Subcutaneous abdominal adipose tissue (tissue), 5 donors: Measurements from ENCODE around the gene UBE3D.

Source experiments
- H3K27ac ChIP-seq: one replicate; pipeline ENCODE4 v1.7.0; 2013; ENCODE audit warnings: low read depth, mild to moderate bottlenecking, inconsistent platforms, low read length, moderate library complexity
- H3K27me3 ChIP-seq, 5 donors: one replicate each; pipeline ENCODE4 v1.7.0; 2013; ENCODE audit warnings: low read length in 5 of 5, inconsistent platforms in 1 of 5; ENCODE audit not compliant: control insufficient read depth in 5 of 5, insufficient read depth in 4 of 5
- H3K36me3 ChIP-seq, 5 donors: one replicate each; pipeline ENCODE4 v1.7.0; 2013; ENCODE audit warnings: low read length in 5 of 5; ENCODE audit not compliant: control insufficient read depth in 5 of 5, insufficient read depth in 5 of 5
- H3K4me1 ChIP-seq, 5 donors: one replicate each; pipeline ENCODE4 v1.7.0; 2013; ENCODE audit warnings: low read length in 5 of 5, mild to moderate bottlenecking in 3 of 5, moderate library complexity in 1 of 5; ENCODE audit not compliant: control insufficient read depth in 5 of 5, insufficient read depth in 5 of 5
- H3K4me3 ChIP-seq, 5 donors: one replicate each; pipeline ENCODE4 v1.7.0; 2013; ENCODE audit warnings: low read length in 5 of 5, low read depth in 1 of 5
- H3K9ac ChIP-seq, 5 donors: one replicate each; pipeline ENCODE4 v1.7.0; 2013; ENCODE audit warnings: low read length in 5 of 5, mild to moderate bottlenecking in 4 of 5, moderate library complexity in 3 of 5
- H3K9me3 ChIP-seq, 5 donors: one replicate each; pipeline ENCODE4 v1.7.0; 2013; ENCODE audit warnings: low read length in 5 of 5; ENCODE audit not compliant: control insufficient read depth in 5 of 5
- donor health status: healthy.
- donor health status: healthy.
- donor health status: healthy.
- donor health status: healthy.
- donor health status: healthy.

The UBE3D gene

DNA sequence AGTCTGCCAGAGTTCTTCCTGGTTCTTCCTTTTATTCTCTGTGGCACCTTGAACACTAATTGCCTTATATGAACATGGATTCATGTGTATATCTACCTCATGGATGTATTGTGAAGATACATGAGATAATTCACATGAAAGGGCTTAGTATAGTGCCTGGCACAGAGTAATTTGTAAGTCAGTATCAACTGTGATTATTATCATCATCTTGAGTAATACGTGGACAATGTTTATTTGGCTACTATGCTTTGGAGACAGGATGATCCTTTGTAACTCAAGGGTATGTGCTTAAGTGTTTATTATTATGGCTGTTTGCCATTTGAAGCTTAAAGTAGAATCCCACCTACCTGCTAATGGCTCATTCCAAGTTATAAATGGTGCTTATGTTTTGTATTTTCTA is 17.8 kb upstream of the UBE3D start:
- H3K27me3 ChIP-seq: no peaks in the 10 kb centered on the region
- H3K9me3 ChIP-seq: no peaks in the 10 kb centered on the region
- no peaks in the 10 kb centered on the region for H3K36me3 ChIP-seq
- no peak overlapping the region for H3K4me3 ChIP-seq
- H3K27ac ChIP-seq: no peak overlapping the region
- no peak overlapping the region for H3K9ac ChIP-seq
- H3K4me1 ChIP-seq: no peaks in the 10 kb centered on the region

DNA sequence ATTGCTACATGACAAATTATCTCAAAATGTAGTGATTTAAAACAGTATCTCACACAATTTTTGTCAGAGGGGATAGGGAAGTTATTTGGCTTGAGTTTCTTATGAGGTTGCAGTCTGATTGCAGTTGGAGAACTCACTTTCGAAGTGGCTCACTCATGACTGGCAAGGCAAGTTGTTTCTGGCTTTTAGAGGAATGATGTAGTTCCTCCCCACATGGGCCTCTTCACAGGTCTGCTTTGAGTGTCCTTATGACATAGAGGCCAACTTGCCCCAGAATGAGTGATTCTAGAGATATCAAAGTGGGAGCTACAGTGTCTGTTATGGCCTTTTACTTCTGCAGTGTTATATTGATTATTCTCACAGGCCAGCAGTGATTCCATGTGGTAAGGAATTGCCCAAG is 8.0 kb upstream of the UBE3D start:
- Histone ChIP-seq H3K4me1 (peaks cover 0 to 10% (median 7%) of the 10 kb centered on the region in 5 donors), H3K27ac (no peak overlapping the region)

DNA sequence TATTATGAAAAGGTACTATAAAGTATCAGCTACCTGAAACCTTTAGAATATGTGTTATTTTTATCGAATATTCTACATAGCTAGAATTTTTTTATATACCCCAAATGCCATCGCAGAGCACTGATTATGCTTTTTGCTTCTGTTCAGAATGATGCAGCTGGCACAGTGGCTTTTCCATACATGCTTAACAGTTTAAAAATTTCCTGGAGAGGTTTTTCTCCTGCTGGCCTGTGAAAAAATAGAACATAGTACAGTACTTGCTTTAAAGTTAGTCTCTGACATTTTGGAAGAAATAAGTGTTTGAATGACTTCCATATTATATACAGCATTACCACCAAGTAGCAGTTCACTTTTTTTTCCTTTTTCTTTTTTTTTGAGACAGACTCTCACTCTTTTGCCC is 7.1 kb upstream of the UBE3D start:
- H3K27me3 ChIP-seq: no peaks in the 10 kb centered on the region
- H3K4me1 ChIP-seq: peaks cover 0 to 17% (median 14%) of the 10 kb centered on the region in 5 donors
- no peak overlapping the region for H3K9ac ChIP-seq
- no peak overlapping the region for H3K27ac ChIP-seq
- H3K36me3 ChIP-seq: peaks cover 0 to 4% (median 0%) of the 10 kb centered on the region in 5 donors
- H3K9me3 ChIP-seq: no peaks in the 10 kb centered on the region
- no peak overlapping the region for H3K4me3 ChIP-seq

More for the DNA sequence above, 8.0 kb upstream of the UBE3D start:
- Histone ChIP-seq H3K4me3 (no peak overlapping the region), H3K36me3 (peaks cover 0 to 4% (median 0%) of the 10 kb centered on the region in 5 donors), H3K9me3 (no peaks in the 10 kb centered on the region), H3K27me3 (no peaks in the 10 kb centered on the region), H3K9ac (no peak overlapping the region)

DNA sequence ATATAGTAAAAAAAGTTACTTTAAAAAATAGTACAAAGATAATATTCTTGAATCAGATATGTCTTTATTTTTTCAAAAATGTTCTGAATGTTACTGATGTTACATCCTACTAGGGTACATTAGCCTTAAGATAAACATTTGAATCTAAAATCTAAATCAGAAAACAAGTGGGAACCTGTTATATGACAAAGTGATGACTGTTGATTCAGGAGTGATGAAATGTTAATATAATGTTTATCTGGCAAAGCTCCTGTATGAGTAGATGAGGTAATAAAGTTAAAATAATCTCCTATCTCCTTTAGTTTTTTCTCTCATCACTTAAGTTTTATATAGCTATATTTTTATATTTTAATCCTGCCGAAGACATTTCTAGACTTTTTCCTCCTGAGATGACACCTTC is 6.1 kb upstream of the UBE3D start:
- peak overlapping the region in 1 of 5 donors; percentile 36 for H3K9ac ChIP-seq
- no peak overlapping the region for H3K4me3 ChIP-seq
- peaks cover 0 to 4% (median 0%) of the 10 kb centered on the region in 5 donors for H3K36me3 ChIP-seq
- no peaks in the 10 kb centered on the region for H3K27me3 ChIP-seq
- H3K9me3 ChIP-seq: no peaks in the 10 kb centered on the region
- H3K4me1 ChIP-seq: peaks cover 0 to 17% (median 14%) of the 10 kb centered on the region in 5 donors
- H3K27ac ChIP-seq: no peak overlapping the region

DNA sequence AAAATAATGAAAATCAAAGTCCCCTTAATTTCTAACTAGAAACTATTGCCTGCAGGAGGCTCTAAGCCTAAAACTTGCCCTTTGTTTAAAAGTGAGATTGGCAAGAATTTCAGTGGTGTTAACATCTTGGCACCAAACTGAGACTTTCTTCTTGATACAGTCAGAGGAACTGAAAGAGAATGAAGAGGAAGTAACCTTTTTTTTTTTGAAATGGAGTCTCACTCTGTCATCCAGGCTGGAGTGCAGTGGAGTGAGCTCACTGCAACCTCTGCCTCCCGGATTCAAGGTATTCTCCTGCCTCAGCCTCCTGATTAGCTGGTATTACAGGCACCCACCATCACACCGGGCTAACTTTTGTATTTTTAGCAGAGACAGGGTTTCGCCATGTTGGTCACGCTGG is 5.4 kb upstream of the UBE3D start:
- H3K27ac ChIP-seq: peak overlapping the region; percentile 20
- H3K4me3 ChIP-seq: peak overlapping the region in 1 of 5 donors; percentile 1
- no peaks in the 10 kb centered on the region for H3K9me3 ChIP-seq
- H3K9ac ChIP-seq: no peak overlapping the region
- H3K36me3 ChIP-seq: peaks cover 0 to 4% (median 0%) of the 10 kb centered on the region in 5 donors
- H3K27me3 ChIP-seq: no peaks in the 10 kb centered on the region
- H3K4me1 ChIP-seq: peaks cover 0 to 18% (median 14%) of the 10 kb centered on the region in 5 donors

DNA sequence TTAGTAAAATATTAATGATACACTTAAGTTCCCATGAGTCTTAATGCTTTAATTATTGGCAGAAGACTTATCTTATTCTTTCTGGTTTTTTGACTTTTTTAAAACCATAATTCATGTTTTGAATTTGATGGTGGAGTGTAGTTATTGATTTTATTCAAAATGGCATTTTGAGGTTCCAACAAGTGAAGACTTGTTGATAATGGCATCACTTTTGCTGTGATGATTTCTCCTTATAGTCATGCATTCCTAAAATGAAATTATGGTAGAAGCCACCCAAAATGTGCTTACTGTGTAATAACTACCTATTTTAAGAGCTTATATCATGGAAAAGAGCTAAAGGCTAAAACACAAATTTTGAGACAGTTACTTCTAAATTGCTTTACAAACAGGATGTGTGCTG is 4.0 kb upstream of the UBE3D start:
- Histone ChIP-seq H3K4me3 (no peak overlapping the region), H3K9ac (peak overlapping the region in 2 of 5 donors; percentile 30 to 92), H3K36me3 (no peaks in the 10 kb centered on the region), H3K4me1 (peaks cover 0 to 27% (median 26%) of the 10 kb centered on the region in 5 donors), H3K27ac (no peak overlapping the region), H3K9me3 (no peaks in the 10 kb centered on the region), H3K27me3 (no peaks in the 10 kb centered on the region)

DNA sequence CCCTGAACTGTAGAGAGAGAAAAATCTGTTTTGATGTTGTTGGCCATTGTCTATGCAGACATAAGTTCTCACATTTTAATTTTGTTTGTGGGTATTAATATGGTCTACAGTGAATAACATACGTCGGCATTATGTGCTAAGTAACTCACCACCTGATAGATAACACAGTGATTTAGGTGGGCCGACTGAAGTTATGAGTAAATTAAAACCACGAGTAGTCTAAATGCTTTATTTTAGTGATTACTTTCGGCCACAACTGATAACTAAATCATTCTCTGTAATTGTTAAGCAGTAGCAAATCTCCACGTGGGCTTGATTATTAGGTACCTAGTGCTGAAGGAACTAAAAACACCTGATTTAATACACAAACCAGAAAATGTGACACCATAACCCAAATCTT is 3.0 kb upstream of the UBE3D start:
- Histone ChIP-seq H3K36me3 (no peaks in the 10 kb centered on the region), H3K4me1 (peaks cover 0 to 30% (median 29%) of the 10 kb centered on the region in 5 donors), H3K9me3 (no peaks in the 10 kb centered on the region), H3K9ac (peak overlapping the region; percentile 56 to 95 (median 93)), H3K27me3 (no peaks in the 10 kb centered on the region), H3K27ac (peak overlapping the region; percentile 78), H3K4me3 (peak overlapping the region; percentile 86 to 97 (median 88))

DNA sequence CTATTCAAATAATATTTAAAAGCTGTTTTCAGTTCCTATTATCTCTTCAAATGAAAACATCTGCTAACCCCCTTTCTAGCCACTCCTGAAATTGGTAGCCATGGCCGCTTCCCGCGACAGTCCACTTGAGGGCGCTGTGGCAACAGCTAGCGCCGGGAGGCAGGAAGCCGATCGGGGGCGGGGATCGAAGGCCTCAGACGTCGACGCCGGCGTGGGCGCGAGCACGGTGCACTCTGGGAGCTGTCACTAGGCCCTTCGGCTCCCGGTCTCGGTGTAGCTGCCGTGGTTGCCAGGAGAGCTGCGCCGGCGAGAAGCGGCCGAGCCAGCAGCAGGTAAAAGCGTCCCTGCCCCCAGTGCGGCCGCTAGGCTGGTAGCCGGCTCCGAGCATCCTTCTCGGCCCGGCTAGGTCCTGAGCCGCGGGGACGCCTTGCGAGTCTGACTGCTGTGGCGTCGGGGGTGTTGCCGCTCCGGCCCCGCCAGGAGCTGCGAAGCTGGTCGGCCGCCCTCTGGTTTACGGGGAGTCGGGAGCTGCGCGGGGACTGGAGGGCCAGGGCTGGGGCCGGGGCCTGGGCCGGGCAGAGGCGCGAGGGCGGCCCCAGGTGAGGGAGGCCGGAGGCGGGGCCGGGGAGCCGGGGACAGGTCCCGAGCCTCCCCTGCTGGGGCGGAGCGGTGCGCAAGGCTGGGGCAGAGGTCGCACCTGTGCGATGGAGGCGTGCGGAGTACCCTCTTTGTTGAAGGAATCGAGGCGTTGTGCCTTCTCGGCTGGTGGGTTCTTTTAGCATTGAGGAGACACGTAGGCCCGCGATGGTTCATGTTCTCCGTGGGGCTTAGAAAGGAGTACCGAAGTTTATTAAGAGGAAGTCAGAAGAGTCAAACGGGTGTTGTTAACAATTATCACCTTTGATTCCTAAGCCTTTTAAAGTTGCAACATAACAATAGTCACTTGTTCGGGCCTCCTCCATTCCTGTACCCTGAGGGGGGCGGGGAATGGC is 2.1 kb upstream of the UBE3D start, which contains the start of gene DOP1A:
Gene DOP1A, plus strand, starts transcription at position 224 of the 992 bp plus-strand sequence. CDS start 29,307 bp downstream, outside the sequence.
- Histone ChIP-seq H3K4me3 (peak within 1 kb of the TSS; percentile 86 to 97 (median 88)), H3K36me3 (no peaks in the 10 kb centered on the region), H3K9ac (peak within 1 kb of the TSS; percentile 56 to 95 (median 93)), H3K4me1 (peaks cover 0 to 30% (median 29%) of the 10 kb centered on the region in 5 donors), H3K27me3 (no peaks in the 10 kb centered on the region), H3K9me3 (no peaks in the 10 kb centered on the region), H3K27ac (peak within 1 kb of the TSS; percentile 78)

DNA sequence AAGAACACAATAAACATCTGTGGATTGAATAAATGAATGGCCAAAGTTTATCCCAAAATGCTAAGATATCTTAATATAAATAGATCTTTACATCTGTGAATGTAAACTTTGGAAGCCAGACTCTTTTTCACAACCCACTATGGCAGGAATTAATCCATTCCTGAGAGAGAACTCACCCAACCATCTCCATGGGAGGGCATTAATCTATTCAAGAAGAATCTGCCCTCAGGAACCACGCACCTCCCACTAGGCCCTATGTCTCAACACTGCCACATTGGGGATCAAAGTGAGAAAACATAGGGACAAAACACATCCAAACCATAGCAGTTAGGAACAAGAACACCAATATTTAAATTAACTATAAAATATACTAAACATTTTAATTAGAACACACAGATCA is 3.4 kb downstream of the UBE3D start:
- Histone ChIP-seq H3K36me3 (no peaks in the 10 kb centered on the region), H3K4me3 (no peak overlapping the region), H3K27me3 (no peaks in the 10 kb centered on the region), H3K4me1 (peaks cover 0 to 16% (median 11%) of the 10 kb centered on the region in 5 donors), H3K9ac (no peak overlapping the region), H3K27ac (no peak overlapping the region), H3K9me3 (no peaks in the 10 kb centered on the region)

DNA sequence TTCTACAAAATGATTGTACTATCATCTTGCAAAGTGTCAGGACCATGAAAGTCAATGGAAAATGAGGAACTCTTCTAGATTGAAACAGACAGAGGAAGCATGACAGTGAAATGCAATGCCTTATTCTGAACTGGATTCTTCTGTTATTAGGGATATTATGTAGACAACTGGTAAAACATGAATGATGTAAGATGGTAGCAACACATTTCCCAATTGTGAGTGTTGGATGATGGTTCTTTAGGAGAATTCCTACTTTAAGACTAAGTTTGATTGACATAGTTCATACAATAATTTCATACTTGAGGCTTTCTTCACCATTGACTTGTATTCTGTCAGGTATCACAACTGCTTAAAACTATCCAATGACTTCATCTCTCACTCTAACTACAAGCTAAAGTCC is 4.5 kb downstream of the UBE3D start:
- H3K9me3 ChIP-seq: no peaks in the 10 kb centered on the region
- no peak overlapping the region for H3K4me3 ChIP-seq
- H3K9ac ChIP-seq: no peak overlapping the region
- H3K36me3 ChIP-seq: peaks cover 0 to 5% (median 0%) of the 10 kb centered on the region in 5 donors
- no peak overlapping the region for H3K27ac ChIP-seq
- no peaks in the 10 kb centered on the region for H3K27me3 ChIP-seq
- H3K4me1 ChIP-seq: peaks cover 0 to 16% (median 11%) of the 10 kb centered on the region in 5 donors
